Measurements from ENCODE around the gene FREM1.

- TF ChIP-seq YY1 (IDR thresholded peaks at IDR 0.05; ENCODE audit: low read depth) (no peak), CEBPB (IDR thresholded peaks at IDR 0.05) (no peak), TAF1 (IDR thresholded peaks at IDR 0.05; ENCODE audit: low read depth) (no peak), EP300 (IDR thresholded peaks at IDR 0.05; ENCODE audit: borderline replicate concordance) (no peak), MAX (IDR thresholded peaks at IDR 0.05) (no peak), FOXM1 (IDR thresholded peaks at IDR 0.05; ENCODE audit: borderline replicate concordance, low read depth) (no peak), TCF12 (IDR thresholded peaks at IDR 0.05; ENCODE audit: low read depth) (no peak), RAD21 (IDR thresholded peaks at IDR 0.05; ENCODE audit: low read depth) (no peak), TEAD4 (IDR thresholded peaks at IDR 0.05) (no peak)
- TF ChIP-seq, protein P1, sequence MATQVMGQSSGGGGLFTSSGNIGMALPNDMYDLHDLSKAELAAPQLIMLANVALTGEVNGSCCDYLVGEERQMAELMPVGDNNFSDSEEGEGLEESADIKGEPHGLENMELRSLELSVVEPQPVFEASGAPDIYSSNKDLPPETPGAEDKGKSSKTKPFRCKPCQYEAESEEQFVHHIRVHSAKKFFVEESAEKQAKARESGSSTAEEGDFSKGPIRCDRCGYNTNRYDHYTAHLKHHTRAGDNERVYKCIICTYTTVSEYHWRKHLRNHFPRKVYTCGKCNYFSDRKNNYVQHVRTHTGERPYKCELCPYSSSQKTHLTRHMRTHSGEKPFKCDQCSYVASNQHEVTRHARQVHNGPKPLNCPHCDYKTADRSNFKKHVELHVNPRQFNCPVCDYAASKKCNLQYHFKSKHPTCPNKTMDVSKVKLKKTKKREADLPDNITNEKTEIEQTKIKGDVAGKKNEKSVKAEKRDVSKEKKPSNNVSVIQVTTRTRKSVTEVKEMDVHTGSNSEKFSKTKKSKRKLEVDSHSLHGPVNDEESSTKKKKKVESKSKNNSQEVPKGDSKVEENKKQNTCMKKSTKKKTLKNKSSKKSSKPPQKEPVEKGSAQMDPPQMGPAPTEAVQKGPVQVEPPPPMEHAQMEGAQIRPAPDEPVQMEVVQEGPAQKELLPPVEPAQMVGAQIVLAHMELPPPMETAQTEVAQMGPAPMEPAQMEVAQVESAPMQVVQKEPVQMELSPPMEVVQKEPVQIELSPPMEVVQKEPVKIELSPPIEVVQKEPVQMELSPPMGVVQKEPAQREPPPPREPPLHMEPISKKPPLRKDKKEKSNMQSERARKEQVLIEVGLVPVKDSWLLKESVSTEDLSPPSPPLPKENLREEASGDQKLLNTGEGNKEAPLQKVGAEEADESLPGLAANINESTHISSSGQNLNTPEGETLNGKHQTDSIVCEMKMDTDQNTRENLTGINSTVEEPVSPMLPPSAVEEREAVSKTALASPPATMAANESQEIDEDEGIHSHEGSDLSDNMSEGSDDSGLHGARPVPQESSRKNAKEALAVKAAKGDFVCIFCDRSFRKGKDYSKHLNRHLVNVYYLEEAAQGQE (IDR thresholded peaks at IDR 0.05; ENCODE audit: low read depth) = no peak
- TF ChIP-seq, protein P2, sequence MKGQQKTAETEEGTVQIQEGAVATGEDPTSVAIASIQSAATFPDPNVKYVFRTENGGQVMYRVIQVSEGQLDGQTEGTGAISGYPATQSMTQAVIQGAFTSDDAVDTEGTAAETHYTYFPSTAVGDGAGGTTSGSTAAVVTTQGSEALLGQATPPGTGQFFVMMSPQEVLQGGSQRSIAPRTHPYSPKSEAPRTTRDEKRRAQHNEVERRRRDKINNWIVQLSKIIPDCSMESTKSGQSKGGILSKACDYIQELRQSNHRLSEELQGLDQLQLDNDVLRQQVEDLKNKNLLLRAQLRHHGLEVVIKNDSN (IDR thresholded peaks at IDR 0.05) = no peak
Observed at GRCh38 chr9:14799030-14799429, 111.2 kb downstream of the FREM1 start.

Measured in Ishikawa (cell line).